Hepatic stellate cell (primary cell): ENCODE measurements around the gene UBTD1.
"Not testable (repeated sequence)": the region's sequence is repeated elsewhere in the genome, so short reads cannot be mapped to it uniquely, and the experiment has no call there.

ENCODE experiments used
- DNase-seq: peaks from one replicate; pipeline ENCODE4 v3.0.0; 2011; ENCODE audit warnings: low spot score

The UBTD1 gene

GRCh38 chr10:97538839-97539238, 40.1 kb downstream of the UBTD1 start:
- DNase-seq: no peak

GRCh38 chr10:97539523-97540200, 40.9 kb downstream of the UBTD1 start:
- DNase-seq: peak; percentile 75

- no peak for DNase-seq
Measured at GRCh38 chr10:97540669-97541500, 42.2 kb downstream of the UBTD1 start.

GRCh38 chr10:97542169-97543024, 43.7 kb downstream of the UBTD1 start:
- peak; percentile 81 for DNase-seq

- peak; percentile 98 for DNase-seq
Measured at GRCh38 chr10:97543025-97543546, 44.4 kb downstream of the UBTD1 start.

- no peak for DNase-seq
Measured at GRCh38 chr10:97546456-97547270, 47.9 kb downstream of the UBTD1 start.

GRCh38 chr10:97547271-97547600, 48.5 kb downstream of the UBTD1 start:
- DNase-seq: no peak

- no peak for DNase-seq
Measured at GRCh38 chr10:97547962-97548361, 49.2 kb downstream of the UBTD1 start.

GRCh38 chr10:97548828-97549455, 50.2 kb downstream of the UBTD1 start:
- no peak for DNase-seq

GRCh38 chr10:97549587-97550322, 51.0 kb downstream of the UBTD1 start:
- no peak for DNase-seq

- no peak for DNase-seq
Measured at GRCh38 chr10:97550336-97551149, 51.8 kb downstream of the UBTD1 start.

- DNase-seq: no peak
Measured at GRCh38 chr10:97551271-97551670, 52.5 kb downstream of the UBTD1 start.

GRCh38 chr10:97553575-97554031, 54.9 kb downstream of the UBTD1 start:
- peak; percentile 70 for DNase-seq

- not testable (repeated sequence) for DNase-seq
Measured at GRCh38 chr10:97554336-97554735, 55.6 kb downstream of the UBTD1 start.

- DNase-seq: not testable (repeated sequence)
Measured at GRCh38 chr10:97555541-97555940, 56.8 kb downstream of the UBTD1 start.

- not testable (repeated sequence) for DNase-seq
Measured at GRCh38 chr10:97560731-97561381, 62.1 kb downstream of the UBTD1 start.

GRCh38 chr10:97561386-97562077, 62.8 kb downstream of the UBTD1 start:
- DNase-seq: not testable (repeated sequence)

GRCh38 chr10:97562329-97562728, 63.6 kb downstream of the UBTD1 start:
- DNase-seq: not testable (repeated sequence)
